ENCODE results near the gene KCNMB2. TPM values are rescaled to one million over a fixed set of nuclear protein-coding genes. Genes with fewer than 3 reads are reported as not detected.
A peak's percentile ranks its signal among the peaks of the same experiment; 100 is the strongest.
"Not testable (repeated sequence)": the region's sequence is repeated elsewhere in the genome, so short reads cannot be mapped to it uniquely, and the experiment has no call there.

Gene KCNMB2
- total RNA-seq, 1 experiment from 2014 or later: not detected

DNA sequence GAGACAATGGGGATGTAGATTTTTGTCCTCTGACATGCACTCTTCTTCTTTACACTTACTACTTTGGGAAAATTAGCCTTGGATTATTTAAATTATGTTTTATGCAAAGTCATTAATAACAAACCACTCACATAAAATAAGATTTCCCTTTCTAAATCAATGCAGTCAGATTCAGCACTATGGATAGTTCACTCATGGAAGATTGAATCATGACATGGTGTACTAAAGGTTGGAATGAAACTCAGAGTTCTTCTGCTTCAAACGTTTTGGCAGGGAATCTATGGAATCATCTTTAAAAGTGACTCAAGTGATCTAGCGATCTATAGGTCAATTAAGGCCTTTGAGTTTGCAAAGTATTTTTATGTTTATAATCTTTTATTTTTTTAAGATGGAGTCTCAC, 154.3 kb downstream of the KCNMB2 start:
- no peak for DNase-seq (ENCODE audit: low read depth)

- no peak for DNase-seq (ENCODE audit: low read depth)
These were observed 163.1 kb downstream of the KCNMB2 start for GRCh38 chr3:178699364-178699763.

- DNase-seq (ENCODE audit: low read depth): peak; percentile 29
These were observed 163.6 kb downstream of the KCNMB2 start for GRCh38 chr3:178699810-178700209.

- peak; percentile 83 for DNase-seq (ENCODE audit: low read depth)
These were observed 167.2 kb downstream of the KCNMB2 start for GRCh38 chr3:178703268-178703975.

DNA sequence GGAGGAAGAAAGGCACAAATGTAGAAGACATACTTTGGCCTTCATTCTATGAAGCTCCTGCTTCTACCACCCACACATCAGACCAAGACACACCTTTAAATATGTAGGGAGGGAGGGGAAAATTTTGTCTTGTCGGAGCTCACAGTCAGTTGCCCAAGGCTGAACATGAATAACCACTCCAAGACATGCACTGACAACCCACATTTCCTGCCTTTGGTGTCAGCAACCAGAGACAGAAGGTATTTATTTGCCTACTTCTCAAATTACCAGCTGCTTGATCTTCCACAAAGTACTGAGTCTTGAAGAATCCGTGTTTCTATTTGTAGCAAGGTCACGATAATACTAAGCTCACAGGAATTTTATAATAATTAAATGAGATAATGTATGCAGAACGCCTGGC, 169.7 kb downstream of the KCNMB2 start:
- DNase-seq (ENCODE audit: low read depth): peak; percentile 82

DNA sequence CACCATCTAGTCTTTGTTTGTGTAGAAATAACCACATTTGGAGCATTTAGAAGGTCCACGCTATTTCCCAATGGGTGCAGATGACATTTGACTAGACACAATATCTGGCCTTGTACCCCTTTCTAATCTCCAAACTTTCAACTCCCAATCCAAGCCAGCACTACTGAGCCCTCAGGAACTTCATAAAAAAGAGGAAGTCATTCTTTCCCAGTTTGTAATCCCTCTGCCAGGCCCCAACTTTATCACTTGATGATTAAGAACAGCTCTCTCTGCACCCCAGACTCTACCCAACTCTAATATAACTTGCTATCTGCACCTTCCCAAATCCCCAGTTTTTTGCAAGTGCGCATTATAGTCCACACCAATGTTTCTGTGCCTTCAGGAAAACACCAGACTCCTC, 170.2 kb downstream of the KCNMB2 start:
- no peak for DNase-seq (ENCODE audit: low read depth)

DNA sequence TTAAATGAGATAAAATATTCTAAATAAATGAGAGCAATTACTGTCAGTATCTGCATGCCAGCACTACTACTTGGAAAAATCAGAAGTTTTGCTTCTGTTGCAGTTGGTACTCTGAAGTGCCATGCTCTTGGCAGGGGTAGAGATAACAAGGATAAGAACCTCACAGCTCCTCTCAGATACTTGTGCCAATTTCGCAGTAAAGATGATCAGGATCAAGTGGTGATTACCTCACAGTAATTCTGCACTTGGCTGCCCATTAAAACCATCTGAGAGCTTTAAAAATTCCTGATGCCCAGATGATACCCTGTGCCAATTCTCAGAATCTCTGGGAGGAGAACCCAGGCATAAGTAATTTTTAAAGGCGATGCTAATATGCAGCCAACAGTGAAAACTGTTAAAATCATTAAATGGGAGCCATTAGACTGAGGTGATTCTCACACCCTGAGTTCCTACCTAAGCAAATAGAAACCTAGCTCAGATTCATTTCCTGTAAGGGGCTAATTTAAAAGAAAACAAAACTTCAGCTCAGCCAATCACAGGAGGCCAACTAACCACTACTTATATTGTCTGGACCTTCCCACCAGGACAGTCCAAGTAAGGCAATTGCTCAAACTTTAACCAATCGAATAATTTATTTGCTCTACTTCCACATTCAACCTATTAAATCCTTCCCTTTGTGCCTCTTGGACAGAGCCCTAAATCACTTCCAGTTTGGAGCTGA, 171.2 kb downstream of the KCNMB2 start:
- DNase-seq (ENCODE audit: low read depth): peak; percentile 48

GRCh38 chr3:178709051-178709450, 172.8 kb downstream of the KCNMB2 start:
- no peak for DNase-seq (ENCODE audit: low read depth)

DNA sequence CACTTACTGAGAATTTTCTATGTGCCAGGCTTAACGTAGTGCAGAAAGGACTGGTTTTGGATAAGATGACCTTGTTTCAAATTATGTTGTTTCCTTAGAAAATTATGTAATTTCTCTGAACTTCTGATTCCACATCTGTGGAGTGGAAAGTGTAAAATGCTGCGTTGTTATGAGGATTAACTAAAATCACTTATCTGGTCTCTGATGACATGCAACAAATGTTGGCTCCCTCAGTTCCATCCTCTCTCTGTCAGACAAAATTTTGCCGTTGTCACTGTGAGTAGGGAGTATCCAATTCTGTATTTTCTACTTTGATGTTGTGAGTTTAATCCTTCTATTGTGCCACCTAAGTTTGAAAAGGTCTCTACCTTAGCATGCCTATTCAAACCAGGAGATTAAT, 175.5 kb downstream of the KCNMB2 start:
- no peak for DNase-seq (ENCODE audit: low read depth)

DNA sequence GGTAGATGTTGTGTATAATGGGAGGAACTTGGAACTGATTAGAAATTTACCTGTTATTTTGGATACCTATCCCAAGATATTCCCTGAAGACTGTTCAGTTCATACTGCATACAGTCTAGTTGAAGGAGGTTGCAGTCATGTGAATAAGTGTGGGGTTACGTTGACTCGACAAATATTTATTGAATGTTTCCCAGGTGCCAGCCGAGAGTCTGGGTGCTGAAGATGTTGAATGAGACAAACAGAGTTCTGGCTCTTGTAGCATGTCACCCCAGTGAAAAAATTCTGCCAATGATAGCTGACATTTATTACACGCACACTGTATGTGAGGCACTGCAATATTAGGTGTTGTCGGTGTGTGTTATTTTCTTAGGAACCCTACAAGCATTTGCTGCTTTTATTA, 176.0 kb downstream of the KCNMB2 start:
- DNase-seq (ENCODE audit: low read depth): no peak

DNA sequence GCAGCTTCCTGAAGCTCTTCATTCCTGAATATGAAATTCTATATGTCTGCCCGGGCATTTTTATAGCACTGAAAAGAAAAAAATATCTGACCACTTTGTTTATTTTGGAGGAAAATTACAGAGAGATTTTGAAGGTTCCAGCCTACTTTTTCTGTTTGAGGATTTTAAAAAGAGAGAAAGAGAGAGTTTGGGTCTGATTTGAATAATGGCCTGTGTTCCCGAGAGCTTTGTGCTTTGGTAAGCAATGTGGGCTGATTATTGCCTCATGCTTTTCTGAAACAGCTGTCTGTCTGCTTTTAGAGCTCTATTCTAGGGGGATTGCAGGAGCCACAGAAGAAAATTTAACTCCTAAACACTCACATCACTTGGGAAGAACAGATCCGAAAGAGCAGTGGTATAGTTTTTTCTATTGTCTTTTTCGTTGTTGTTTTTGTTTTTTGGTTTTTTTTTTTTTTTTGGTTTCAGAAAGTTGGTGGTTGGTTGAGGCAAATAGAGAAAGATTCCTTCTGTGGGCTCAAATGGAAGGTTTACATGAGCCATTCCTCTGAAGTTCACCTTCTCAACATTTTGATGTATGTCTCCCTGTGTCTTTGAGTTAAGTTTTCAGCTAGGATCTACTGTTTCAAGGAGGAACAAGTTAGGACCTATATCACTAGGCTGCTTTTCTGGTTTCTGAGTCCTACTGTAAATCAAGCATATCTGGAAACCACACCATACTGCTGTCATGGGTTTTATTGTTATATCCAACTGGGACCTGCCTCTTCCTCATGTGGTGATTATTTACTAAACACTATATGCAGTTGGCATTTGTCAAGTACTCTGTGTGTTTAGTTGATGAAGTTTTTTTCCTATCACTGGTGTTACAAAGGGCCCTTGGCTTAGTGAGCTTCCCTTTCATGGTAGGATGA, 178.9 kb downstream of the KCNMB2 start:
- DNase-seq (ENCODE audit: low read depth): no peak

- no peak for DNase-seq (ENCODE audit: low read depth)
These were observed 182.9 kb downstream of the KCNMB2 start for GRCh38 chr3:178718995-178719635.

GRCh38 chr3:178732824-178733223, 196.6 kb downstream of the KCNMB2 start:
- DNase-seq (ENCODE audit: low read depth): no peak

- no peak for DNase-seq (ENCODE audit: low read depth)
These were observed 198.9 kb downstream of the KCNMB2 start for GRCh38 chr3:178735032-178735674.

- DNase-seq (ENCODE audit: low read depth): no peak
These were observed 200.1 kb downstream of the KCNMB2 start for GRCh38 chr3:178736300-178736699.

DNA sequence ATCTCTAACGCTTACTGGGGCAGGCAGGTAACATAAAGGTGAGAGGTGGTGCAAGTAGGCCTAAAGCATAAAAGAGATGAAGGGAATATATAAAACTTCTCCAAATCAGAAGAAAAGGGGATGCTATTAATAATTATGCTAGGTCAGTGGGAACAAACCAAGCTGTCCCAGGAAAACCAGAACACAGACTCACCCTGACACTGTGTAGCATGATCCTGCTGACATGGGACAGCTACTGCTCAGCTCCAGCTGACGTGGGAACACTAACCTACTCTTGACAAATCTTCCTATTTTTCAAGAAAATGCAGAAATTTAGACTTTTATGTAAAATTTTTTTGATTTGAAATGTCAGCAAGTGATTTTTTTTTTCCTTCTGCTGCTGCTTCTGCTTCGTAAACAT, 203.5 kb downstream of the KCNMB2 start:
- DNase-seq (ENCODE audit: low read depth): no peak

DNA sequence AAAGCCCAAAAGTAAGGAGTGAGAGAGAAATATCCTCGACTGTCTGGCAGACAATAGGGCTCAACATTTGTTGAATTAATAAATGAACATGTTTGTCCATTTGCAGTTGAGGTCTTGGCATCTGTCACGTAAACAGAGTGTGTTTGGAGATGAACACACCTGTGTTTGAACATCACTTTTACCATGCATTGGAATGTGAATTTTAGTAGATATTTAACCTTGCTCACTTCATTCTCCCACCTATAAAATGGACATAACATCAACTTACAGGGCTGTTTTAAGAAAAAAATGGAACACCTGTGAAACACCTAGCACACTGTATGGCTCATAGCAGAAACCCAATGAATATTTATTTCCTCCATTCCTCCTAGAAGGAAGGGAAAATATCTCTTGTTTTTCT, 204.8 kb downstream of the KCNMB2 start:
- DNase-seq (ENCODE audit: low read depth): no peak

DNA sequence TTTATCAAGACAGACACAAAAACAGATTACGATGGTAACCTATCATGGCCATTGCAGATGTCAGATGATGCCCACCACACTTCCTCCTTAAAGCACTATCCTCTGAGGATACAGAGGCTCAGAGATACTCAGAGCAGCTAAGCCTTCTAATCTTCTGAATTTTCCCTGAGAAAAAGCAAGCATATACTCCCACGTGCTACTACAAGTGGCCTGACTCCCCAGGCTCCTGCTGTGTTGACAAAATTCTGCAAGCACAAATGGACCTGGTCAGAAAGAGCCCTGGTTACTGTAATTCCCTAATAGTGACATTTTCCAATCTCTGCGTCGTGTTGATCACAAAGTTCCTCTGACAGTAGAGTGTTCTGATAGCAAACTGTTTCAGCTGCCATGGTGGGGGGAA, 207.1 kb downstream of the KCNMB2 start:
- DNase-seq (ENCODE audit: low read depth): no peak

GRCh38 chr3:178745861-178746655, 209.8 kb downstream of the KCNMB2 start:
- DNase-seq (ENCODE audit: low read depth): not testable (repeated sequence)

- no peak for DNase-seq (ENCODE audit: low read depth)
These were observed 212.6 kb downstream of the KCNMB2 start for GRCh38 chr3:178748874-178749273.

Data from HT1080 (cell line).